GM18858 (cell line): ENCODE data around the gene TUSC2.

ENCODE experiments used
- ATAC-seq: cut with Tn5 transposase; IDR thresholded peaks from one replicate; pipeline ENCODE4 v1.9.1; 2021; ENCODE audit not compliant: unreplicated experiment

TUSC2 gene

GRCh38 chr3:50337175-50337861 lies 9.3 kb upstream of the TUSC2 start:
- ATAC-seq = peak; percentile 48

GRCh38 chr3:50336452-50337174 lies 8.6 kb upstream of the TUSC2 start:
- ATAC-seq = peak; percentile 16

- no peak for ATAC-seq
Observed at GRCh38 chr3:50334339-50335075, 6.5 kb upstream of the TUSC2 start.

- no peak for ATAC-seq
Observed at GRCh38 chr3:50333744-50334328, 5.8 kb upstream of the TUSC2 start.

- ATAC-seq = no peak
Observed at GRCh38 chr3:50331364-50331907, 3.4 kb upstream of the TUSC2 start.

- ATAC-seq = no peak
Observed at GRCh38 chr3:50330330-50330729, 2.3 kb upstream of the TUSC2 start.

- ATAC-seq = no peak
Observed at GRCh38 chr3:50327129-50327528, 894 bp downstream of the TUSC2 start.

- ATAC-seq = no peak
Observed at GRCh38 chr3:50326182-50326541, 1.9 kb downstream of the TUSC2 start.

- ATAC-seq = no peak
Observed at GRCh38 chr3:50325497-50326181, 2.4 kb downstream of the TUSC2 start.

GRCh38 chr3:50325113-50325480 lies 2.9 kb downstream of the TUSC2 start:
- ATAC-seq = no peak

GRCh38 chr3:50324351-50325112 lies 3.5 kb downstream of the TUSC2 start:
- no peak for ATAC-seq

GRCh38 chr3:50323614-50324199 lies 4.3 kb downstream of the TUSC2 start:
- ATAC-seq = no peak

GRCh38 chr3:50323092-50323600 lies 4.9 kb downstream of the TUSC2 start:
- no peak for ATAC-seq

GRCh38 chr3:50322386-50323091 lies 5.5 kb downstream of the TUSC2 start, which contains the start of gene HYAL2:
HYAL2 (minus strand) TSS chr3:50322745; CDS start chr3:50320489, 2,256 bp downstream.
- no peak for ATAC-seq

GRCh38 chr3:50322115-50322385 lies 6.0 kb downstream of the TUSC2 start:
- ATAC-seq = no peak

GRCh38 chr3:50321336-50322114 lies 6.5 kb downstream of the TUSC2 start:
- peak; percentile 43 for ATAC-seq

GRCh38 chr3:50320853-50321335 lies 7.1 kb downstream of the TUSC2 start:
- peak; percentile 32 for ATAC-seq
